ENCODE results near the gene USP10.

The USP10 gene

DNA sequence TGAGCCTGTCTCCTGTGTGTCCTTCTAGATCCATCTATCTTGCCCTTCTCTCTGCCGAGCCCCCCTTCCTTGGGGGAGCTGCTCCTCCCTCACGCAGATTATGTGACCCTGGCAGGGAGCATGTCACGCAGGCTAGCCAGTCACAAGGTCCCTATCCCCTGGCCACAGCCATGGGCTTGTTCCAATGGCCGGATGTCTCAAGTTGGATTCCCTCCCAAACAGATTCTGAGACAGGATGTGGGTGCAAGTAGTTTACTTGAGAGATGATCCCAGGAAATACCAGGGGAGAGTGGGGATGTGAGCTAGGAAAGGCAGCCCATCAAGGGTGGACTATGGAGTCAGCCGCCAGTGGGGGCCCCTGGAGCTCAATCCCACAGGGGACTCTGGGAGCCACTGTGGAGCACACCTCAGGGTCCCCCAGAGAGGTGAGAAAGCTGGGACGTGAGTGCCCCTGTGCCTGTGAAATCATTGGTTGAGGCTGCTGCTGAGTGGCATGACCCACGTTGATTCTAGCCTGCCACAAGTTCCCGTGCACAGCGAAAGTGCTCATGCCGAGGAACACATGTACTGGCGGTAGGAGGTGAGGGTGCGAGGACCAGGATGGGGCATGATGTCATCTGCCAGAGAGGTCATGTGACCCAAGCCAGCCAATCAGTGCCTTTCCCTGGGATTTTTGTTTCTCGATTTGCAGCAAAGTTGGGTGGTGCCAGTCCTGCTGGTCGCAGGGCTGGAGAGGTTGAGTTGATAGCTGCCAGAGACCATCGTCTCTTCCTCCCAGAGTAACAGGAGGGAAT lies 113.5 kb downstream of the USP10 start:
- TF ChIP-seq, protein P1, sequence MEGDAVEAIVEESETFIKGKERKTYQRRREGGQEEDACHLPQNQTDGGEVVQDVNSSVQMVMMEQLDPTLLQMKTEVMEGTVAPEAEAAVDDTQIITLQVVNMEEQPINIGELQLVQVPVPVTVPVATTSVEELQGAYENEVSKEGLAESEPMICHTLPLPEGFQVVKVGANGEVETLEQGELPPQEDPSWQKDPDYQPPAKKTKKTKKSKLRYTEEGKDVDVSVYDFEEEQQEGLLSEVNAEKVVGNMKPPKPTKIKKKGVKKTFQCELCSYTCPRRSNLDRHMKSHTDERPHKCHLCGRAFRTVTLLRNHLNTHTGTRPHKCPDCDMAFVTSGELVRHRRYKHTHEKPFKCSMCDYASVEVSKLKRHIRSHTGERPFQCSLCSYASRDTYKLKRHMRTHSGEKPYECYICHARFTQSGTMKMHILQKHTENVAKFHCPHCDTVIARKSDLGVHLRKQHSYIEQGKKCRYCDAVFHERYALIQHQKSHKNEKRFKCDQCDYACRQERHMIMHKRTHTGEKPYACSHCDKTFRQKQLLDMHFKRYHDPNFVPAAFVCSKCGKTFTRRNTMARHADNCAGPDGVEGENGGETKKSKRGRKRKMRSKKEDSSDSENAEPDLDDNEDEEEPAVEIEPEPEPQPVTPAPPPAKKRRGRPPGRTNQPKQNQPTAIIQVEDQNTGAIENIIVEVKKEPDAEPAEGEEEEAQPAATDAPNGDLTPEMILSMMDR (IDR thresholded peaks at IDR 0.05; ENCODE audit: insufficient read depth, missing control alignments) = no peak
- DNase-seq (ENCODE audit: insufficient read length, low spot score) (no peak), FAIRE-seq (no peak)

DNA sequence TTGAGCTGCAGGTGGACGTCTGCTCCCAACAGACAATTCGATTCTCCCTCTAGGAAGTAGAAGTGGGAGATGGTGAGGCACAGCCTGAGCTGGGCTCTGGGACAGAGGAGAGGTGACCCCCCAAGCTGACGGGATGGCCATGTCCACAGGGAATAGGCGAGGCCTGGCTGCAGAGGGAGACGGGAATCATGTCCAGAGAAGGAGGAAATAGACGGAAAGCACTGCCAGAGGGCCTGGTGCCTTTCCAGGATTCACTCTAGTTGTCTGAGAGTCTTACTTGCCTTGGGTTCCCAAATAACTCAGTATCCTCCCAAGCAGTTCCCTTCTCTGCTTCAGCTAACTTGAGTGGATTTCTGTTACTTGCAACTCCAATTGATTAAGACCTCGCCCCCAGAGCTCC lies 115.7 kb downstream of the USP10 start:
- DNase-seq (ENCODE audit: insufficient read length, low spot score) (no peak), FAIRE-seq (no peak)
- TF ChIP-seq, protein P1 (IDR thresholded peaks at IDR 0.05; ENCODE audit: insufficient read depth, missing control alignments) = no peak

DNA sequence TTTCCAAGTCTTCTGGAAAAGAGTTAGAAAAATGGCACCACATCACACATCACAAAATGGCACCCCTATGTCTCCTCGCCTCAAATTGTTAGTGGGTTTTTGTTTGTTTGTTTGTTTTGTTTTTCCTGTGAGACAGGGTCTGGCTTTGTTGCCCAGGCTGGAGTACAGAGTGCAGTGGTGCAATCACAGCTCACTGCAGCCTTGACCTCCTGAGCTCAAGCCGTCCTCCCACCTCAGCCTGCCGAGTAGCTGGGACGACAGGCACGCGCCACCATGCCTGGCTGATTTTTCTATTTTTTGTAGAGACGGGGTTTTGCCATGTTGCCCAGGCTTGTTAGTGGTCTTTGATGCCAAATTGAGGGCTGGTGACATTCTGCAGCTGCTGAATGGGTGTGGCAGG lies 116.2 kb downstream of the USP10 start:
- TF ChIP-seq, protein P1 (IDR thresholded peaks at IDR 0.05; ENCODE audit: insufficient read depth, missing control alignments) = no peak
- FAIRE-seq = no peak

DNA sequence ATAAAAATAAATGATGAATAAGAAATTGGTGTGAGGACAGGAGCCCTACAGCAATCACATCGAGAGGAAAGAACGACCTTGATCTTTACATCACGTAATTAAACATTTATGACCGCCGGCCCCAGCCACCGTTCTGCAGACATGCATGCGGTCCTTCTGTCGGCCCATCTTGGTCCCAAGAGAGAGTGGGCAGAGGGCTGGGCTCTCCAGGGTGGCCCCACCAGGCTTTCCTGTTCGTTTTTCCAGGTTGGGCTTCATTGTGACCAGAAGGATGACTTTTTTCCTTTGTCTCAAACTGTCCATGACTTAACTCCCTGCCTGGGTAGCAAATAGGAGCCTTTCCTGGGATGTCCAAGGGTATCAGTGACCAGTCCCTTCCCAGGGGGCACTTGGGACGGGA lies 116.7 kb downstream of the USP10 start:
- no peak for FAIRE-seq
- TF ChIP-seq, protein P1 (IDR thresholded peaks at IDR 0.05; ENCODE audit: insufficient read depth, missing control alignments) = no peak
- DNase-seq (ENCODE audit: insufficient read length, low spot score) = no peak

More for the DNA sequence above, 116.2 kb downstream of the USP10 start:
- DNase-seq (ENCODE audit: insufficient read length, low spot score) = no peak

DNA sequence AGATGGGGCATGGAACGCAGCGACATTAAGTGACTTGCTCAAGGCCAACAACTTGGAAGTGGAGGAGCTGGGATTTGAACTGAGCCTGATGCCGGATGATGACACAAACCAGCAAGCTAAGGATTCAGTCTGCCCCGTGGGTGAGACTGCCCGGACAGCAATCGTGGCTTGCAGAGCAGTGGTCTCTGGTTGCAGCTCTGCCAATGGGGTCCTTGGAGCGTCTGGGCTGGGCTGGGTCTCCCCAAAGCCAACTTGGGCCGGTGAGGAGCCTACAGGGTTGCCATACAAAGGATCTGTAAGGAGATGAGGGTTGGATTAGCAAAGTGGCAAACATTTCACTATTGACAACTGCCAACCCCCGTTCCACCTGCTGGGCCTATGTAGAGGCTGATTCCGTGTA lies 117.4 kb downstream of the USP10 start:
- DNase-seq (ENCODE audit: insufficient read length, low spot score) (no peak), FAIRE-seq (no peak)
- TF ChIP-seq, protein P1 (IDR thresholded peaks at IDR 0.05; ENCODE audit: insufficient read depth, missing control alignments) = no peak

DNA sequence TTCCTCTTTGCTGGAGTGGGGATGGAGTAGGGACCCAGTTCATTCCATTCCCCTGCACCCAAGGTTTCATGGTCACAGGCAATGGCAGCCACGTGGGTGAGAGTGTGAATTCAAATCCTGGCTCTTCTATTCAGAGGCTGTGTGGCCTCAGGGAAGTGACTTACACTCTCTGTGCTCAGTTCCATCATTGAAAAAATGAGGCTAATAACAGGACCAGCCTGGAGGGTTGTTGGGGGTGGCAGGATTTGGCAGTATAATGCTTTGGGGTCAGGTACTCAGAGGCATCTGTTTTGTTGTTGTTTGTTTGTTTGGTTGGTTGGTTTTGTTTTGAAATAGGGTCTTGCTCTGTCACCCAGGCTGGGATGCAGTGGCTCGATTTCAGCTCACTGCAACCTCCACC lies 117.8 kb downstream of the USP10 start:
- TF ChIP-seq, protein P1 (IDR thresholded peaks at IDR 0.05; ENCODE audit: insufficient read depth, missing control alignments) = no peak
- DNase-seq (ENCODE audit: insufficient read length, low spot score) = no peak
- no peak for FAIRE-seq

DNA sequence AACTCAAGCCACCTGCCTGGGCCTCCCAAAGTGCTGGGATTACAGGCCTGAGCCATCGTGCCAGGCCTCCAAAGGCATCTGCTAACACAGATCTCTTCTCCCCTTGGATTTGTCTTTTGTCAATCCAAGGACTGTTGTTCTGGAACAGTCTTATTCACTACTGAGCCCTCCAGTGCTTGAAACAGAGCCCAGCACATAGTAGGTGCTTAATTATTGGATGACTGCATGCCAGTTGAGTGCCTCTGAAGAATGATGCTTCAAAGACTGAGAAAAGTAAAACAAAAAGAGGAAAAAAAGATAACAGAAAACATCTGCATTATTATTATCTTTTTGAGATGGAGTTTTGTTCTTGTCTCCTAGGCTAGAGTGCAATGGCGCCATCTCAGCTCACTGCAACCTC lies 118.3 kb downstream of the USP10 start:
- no peak for FAIRE-seq
- no peak for DNase-seq (ENCODE audit: insufficient read length, low spot score)
- TF ChIP-seq, protein P1 (IDR thresholded peaks at IDR 0.05; ENCODE audit: insufficient read depth, missing control alignments) = no peak

Measured in D721Med (cell line).